ENCODE results near the gene TMC7. TPM values are rescaled to one million over a fixed set of nuclear protein-coding genes. Genes with fewer than 3 reads are reported as not detected.
A peak's percentile ranks its signal among the peaks of the same experiment; 100 is the strongest.

Gene TMC7
- total RNA-seq, 1 experiment from 2014 or later = 4.1 TPM

DNA sequence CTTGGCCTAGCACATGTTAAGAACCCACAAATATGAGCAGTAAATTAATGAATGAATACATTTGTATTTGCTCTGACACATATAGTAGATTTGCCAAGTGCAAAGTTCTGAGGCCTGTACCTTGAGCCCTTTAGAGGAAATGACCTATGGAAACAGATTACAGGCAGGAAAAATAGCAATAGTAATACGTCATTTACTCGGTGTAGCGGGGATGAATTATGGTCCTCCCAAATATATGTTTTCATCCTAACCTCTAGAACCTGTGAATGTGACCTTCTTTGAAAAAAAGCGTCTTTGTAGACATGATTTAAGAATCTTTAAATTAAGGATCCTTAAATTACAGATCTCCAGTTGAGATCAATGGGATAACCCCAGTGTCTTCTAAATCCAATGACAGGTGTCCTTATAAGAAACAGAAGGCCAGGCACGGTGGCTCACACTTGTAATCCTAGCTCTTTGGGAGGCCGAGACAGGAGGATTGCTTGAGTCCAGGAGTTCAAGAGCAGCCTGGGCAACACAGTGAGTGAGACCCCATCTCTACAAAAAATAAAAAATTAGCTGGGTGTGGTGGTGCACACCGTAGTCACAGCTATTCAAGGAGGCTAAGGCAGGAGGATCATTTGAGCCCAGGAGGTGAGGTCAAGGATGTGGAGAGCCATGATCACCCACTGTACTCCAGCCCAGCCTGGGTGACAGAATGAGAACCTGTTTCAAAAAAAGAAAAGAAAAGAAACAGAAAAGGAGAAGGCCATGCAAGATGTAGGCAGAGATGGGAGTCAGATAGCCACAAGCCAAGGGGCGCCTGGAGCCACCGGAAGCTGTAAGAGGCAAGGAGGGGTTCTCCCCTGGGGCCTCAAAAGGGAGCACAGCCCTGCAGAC lies 124.9 kb downstream of the TMC7 start:
- no TSS peak for BruUV-seq (replicated peaks)

DNA sequence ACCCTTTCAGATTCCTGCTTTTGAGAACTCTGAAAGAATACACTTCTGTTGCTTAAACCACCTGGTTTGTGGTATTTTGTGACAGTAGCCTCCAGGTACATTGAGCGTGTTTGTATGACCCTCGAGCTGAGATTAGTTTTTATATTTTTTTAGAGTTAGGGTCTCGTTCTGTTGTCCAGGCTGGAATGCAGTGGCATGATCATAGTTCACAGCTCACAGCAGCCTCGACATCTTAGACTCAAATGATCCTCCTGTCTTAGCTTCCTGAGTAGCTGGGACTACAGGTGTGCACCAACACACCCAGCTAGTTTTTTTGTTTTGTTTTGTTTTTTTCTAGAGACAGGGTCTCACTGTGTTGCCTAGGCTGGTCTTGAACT lies 125.5 kb downstream of the TMC7 start:
- no peaks in the 10 kb centered on the region for H3K27me3 Mint-ChIP-seq (ENCODE audit: insufficient read depth, unreplicated experiment)
- no peak overlapping the region for H3K4me3 Mint-ChIP-seq (ENCODE audit: unreplicated experiment)
- intact Hi-C loops (cut with micrococcal nuclease) = no loop called here
- H3K4me1 Mint-ChIP-seq (ENCODE audit: insufficient read depth, unreplicated experiment) = peaks cover 14% of the 10 kb centered on the region
- H3K27ac Mint-ChIP-seq (ENCODE audit: low read depth, unreplicated experiment) = no peak overlapping the region
- ChIA-PET CTCF (interaction anchor here (0.5 to 1.5 kb wide), 4 partner anchors 27 to 409 kb away, joined by 3 to 6 read pairs (median 4); no protein-coding TSS in a partner anchor), POLR2A (interaction anchor here (1.0 to 3.6 kb wide), 4 partner anchors 9 to 308 kb away, joined by 3 to 23 read pairs (median 11); partner anchors contain the start of gene ARL6IP1)
- no peaks in the 10 kb centered on the region for H3K9me3 Mint-ChIP-seq (ENCODE audit: unreplicated experiment)
- no TSS peak for BruUV-seq (replicated peaks)
- TF ChIP-seq, protein P1, sequence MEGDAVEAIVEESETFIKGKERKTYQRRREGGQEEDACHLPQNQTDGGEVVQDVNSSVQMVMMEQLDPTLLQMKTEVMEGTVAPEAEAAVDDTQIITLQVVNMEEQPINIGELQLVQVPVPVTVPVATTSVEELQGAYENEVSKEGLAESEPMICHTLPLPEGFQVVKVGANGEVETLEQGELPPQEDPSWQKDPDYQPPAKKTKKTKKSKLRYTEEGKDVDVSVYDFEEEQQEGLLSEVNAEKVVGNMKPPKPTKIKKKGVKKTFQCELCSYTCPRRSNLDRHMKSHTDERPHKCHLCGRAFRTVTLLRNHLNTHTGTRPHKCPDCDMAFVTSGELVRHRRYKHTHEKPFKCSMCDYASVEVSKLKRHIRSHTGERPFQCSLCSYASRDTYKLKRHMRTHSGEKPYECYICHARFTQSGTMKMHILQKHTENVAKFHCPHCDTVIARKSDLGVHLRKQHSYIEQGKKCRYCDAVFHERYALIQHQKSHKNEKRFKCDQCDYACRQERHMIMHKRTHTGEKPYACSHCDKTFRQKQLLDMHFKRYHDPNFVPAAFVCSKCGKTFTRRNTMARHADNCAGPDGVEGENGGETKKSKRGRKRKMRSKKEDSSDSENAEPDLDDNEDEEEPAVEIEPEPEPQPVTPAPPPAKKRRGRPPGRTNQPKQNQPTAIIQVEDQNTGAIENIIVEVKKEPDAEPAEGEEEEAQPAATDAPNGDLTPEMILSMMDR (IDR thresholded peaks at IDR 0.05; ENCODE audit: unreplicated experiment) = no peak
- peaks cover 6% of the 10 kb centered on the region for H3K36me3 Mint-ChIP-seq (ENCODE audit: insufficient read depth, unreplicated experiment)
- DNase-seq (ENCODE audit: unreplicated experiment) = no peak

More for the DNA sequence above, 124.9 kb downstream of the TMC7 start:
- TF ChIP-seq, protein P1 (IDR thresholded peaks at IDR 0.05; ENCODE audit: unreplicated experiment) = no peak
- intact Hi-C loops (cut with micrococcal nuclease) = no loop called here
- ChIA-PET CTCF (interaction anchor here (0.5 to 2.4 kb wide), 8 partner anchors 8 to 67 kb away, joined by 3 to 9 read pairs (median 4); no protein-coding TSS in a partner anchor), POLR2A (interaction anchor here (1.0 to 3.6 kb wide), 5 partner anchors 9 to 307 kb away, joined by 3 to 23 read pairs (median 11); partner anchors contain the start of gene ARL6IP1)
- Mint-ChIP-seq H3K36me3 (ENCODE audit: insufficient read depth, unreplicated experiment) (peaks cover 6% of the 10 kb centered on the region), H3K27ac (ENCODE audit: low read depth, unreplicated experiment) (peak overlapping the region; percentile 77), H3K4me1 (ENCODE audit: insufficient read depth, unreplicated experiment) (peaks cover 14% of the 10 kb centered on the region), H3K27me3 (ENCODE audit: insufficient read depth, unreplicated experiment) (no peaks in the 10 kb centered on the region), H3K4me3 (ENCODE audit: unreplicated experiment) (no peak overlapping the region), H3K9me3 (ENCODE audit: unreplicated experiment) (no peaks in the 10 kb centered on the region)
- no peak for DNase-seq (ENCODE audit: unreplicated experiment)

DNA sequence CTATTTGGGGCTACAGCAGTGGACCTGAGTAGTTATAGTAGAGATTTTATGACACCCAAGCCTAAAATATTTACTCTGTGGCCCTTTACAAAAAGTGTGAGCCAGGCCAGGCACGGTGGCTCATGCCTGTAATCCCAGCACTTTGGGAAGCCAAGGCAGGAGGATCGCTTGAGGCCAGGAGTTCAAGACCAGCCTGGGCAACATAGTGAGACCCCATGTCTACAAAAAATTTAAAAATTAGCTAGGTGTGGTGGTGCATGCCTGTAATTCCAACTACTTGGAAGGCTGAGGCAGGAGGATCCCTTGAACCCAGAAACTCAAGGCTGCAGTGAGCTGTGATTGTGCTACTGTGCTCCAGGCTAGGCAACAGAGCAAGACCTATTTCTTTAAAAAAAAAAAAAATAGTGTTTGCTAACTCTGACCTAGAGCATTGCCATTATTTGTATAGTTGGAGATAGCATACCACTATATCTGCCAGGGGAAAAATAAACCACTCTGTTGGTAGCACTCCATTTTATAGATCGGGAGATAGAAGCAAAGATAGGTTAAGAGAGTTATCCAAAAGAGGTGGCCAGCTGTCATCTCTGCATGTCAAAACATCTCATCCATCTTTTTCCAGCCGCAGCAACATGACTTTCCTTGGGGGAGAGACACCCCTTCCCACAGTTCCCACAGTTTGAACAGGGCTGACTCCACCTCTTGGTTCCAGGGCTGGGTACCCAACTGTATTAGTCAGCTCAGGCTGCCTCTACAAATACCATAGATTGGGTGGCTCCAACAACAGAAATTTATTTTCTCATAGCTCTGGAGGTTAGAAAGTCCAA lies 127.0 kb downstream of the TMC7 start:
- BruUV-seq (replicated peaks) = no TSS peak

More for the DNA sequence above, 127.0 kb downstream of the TMC7 start:
- H3K27ac Mint-ChIP-seq (ENCODE audit: low read depth, unreplicated experiment) = no peak overlapping the region
- peaks cover 6% of the 10 kb centered on the region for H3K36me3 Mint-ChIP-seq (ENCODE audit: insufficient read depth, unreplicated experiment)
- H3K27me3 Mint-ChIP-seq (ENCODE audit: insufficient read depth, unreplicated experiment) = no peaks in the 10 kb centered on the region
- ChIA-PET CTCF (interaction anchor here (0.6 to 1.3 kb wide), 6 partner anchors 11 to 344 kb away, joined by 3 to 9 read pairs (median 3); no protein-coding TSS in a partner anchor), POLR2A (interaction anchor here (1.2 to 3.6 kb wide), 2 partner anchors 7 to 13 kb away, joined by 4 to 23 read pairs; no protein-coding TSS in a partner anchor)
- TF ChIP-seq, protein P1 (IDR thresholded peaks at IDR 0.05; ENCODE audit: unreplicated experiment) = no peak
- peaks cover 14% of the 10 kb centered on the region for H3K4me1 Mint-ChIP-seq (ENCODE audit: insufficient read depth, unreplicated experiment)
- DNase-seq (ENCODE audit: unreplicated experiment) = no peak
- intact Hi-C loops (cut with micrococcal nuclease) = loop anchor here (10.0 kb wide), 1 partner anchor 174 kb away; the partner anchor contains the start of gene CLEC19A
- no peaks in the 10 kb centered on the region for H3K9me3 Mint-ChIP-seq (ENCODE audit: unreplicated experiment)
- H3K4me3 Mint-ChIP-seq (ENCODE audit: unreplicated experiment) = no peak overlapping the region
